Astrocyte (in vitro differentiated cells and primary cell): ENCODE results near the gene PBX1.

Experiments used
- EZH2 ChIP-seq: IDR thresholded peaks from 2 replicates; pipeline ENCODE4 v1.6.1; 2012; ENCODE audit warnings: mild to moderate bottlenecking, low read length, inconsistent platforms; ENCODE audit not compliant: insufficient read depth
- TF ChIP-seq, protein P1 (sequence below): IDR thresholded peaks from 2 replicates; pipeline ENCODE4 v1.5.1; 2011; ENCODE audit warnings: low read depth, mild to moderate bottlenecking, inconsistent platforms, low read length, moderate library complexity; ENCODE audit not compliant: insufficient read depth

DNA sequence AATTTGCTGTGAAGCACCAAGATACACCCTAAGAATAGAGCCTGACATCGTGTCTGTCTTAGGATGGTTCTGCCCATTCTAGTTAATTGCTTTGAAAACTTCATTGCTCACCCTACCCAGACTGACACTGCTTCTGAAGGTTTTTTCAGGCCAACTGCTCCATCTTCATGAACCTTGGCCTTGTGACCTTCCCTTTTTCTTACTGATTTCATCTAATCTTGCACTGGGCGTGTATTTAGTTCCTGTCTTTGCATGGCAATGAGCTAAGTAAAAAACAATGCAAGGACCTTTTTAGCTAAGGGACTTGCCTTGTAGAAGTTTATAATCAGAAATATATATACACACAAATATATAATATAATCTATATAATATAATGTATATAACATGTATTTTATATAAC lies 108.0 kb downstream of the PBX1 start:
- TF ChIP-seq, protein P1, sequence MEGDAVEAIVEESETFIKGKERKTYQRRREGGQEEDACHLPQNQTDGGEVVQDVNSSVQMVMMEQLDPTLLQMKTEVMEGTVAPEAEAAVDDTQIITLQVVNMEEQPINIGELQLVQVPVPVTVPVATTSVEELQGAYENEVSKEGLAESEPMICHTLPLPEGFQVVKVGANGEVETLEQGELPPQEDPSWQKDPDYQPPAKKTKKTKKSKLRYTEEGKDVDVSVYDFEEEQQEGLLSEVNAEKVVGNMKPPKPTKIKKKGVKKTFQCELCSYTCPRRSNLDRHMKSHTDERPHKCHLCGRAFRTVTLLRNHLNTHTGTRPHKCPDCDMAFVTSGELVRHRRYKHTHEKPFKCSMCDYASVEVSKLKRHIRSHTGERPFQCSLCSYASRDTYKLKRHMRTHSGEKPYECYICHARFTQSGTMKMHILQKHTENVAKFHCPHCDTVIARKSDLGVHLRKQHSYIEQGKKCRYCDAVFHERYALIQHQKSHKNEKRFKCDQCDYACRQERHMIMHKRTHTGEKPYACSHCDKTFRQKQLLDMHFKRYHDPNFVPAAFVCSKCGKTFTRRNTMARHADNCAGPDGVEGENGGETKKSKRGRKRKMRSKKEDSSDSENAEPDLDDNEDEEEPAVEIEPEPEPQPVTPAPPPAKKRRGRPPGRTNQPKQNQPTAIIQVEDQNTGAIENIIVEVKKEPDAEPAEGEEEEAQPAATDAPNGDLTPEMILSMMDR, result no peak
- TF ChIP-seq EZH2, result no peak
